NCI-H446 treated with DMSO at 0.1 percent for 48 hours (cell line): ENCODE measurements around the gene PAXIP1.

Experiments used
- DNase-seq: peaks from one replicate; lab custom pipeline; 2025; lab: John Stamatoyannopoulos, UW

The PAXIP1 gene

DNA sequence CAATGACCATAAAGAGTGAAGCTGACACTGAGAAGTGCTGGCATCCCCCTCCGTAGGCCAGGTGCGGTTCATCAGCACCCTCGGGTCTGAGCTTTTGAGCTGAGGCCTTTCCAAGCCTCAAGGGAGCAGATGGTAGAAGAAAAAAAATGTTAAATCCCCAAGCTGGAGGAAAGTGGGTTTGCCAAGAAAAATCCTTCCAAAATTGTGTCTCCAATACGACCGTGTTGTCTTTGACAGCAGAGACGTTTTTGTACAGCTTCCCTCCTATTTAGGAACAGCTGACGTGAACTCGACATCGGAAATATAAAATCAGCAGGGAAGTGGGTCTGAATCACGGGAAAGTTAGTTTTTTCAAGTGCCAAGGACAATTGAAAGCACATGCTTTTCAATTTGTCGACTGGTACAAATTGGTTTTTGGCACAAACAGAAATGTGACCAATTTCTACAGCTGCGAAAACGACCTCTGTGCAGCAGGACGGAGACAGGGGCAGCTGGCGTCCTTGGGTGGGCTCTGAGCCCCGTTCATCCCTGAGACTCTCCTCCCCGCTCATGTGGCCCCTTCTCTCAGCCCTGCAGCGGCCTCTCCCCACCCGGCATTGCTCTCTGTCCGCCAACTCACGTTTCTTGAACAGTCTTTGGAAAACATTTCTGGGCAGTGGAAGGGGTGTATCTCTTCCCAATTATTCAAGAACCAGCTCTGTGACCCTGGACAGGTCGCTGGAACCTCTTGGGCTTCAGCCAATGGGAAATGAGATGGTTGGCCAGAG, 89.9 kb downstream of the PAXIP1 start:
- DNase-seq = no peak

DNA sequence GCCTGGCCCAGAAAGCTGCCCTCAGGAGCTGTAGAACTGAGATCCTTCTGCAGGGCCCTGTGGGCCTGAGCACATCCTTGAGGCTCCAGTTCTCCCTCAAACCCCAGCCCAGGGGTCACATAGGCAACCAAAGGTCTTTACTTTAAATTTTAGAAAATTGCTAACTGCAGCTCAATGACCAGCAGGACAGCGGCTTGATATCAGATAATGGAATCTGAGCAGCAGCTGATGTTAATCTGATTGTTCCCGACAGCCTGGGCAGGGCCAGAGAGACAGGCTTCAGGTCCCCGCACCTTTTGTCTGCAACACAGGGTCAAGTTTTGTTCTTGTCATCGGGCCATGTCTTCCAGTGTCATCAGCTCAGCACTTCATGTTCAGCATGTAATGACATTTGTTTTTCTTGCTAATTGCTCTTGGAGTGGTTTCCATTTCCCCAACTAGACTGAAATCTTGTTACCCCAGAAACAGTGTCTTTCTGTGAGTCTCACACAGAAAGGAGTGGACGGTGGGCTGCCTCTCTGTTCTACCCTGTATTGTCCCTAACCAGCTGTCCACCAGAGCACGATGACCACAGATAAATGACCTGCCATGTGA, 91.0 kb downstream of the PAXIP1 start:
- DNase-seq = no peak

DNA sequence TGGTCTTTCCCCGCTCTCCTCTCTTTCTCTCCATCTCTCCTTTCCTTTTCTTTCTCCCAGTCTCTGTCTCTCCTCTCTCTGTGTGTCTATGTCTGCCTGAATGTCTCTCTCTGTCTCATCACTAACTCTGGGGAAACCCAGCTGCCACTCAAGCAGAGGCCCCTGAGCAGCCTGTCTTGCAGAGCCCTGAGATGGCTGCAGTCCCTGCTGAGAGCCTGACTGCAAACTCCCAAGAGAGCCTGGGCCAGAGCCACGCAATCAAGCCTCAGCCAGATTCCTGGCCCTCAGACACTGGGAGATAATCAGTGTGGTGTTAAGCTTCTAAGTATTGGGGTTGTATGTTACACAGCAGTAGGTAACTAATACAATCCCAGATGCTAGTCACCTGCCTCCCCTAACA, 91.5 kb downstream of the PAXIP1 start:
- DNase-seq = no peak

DNA sequence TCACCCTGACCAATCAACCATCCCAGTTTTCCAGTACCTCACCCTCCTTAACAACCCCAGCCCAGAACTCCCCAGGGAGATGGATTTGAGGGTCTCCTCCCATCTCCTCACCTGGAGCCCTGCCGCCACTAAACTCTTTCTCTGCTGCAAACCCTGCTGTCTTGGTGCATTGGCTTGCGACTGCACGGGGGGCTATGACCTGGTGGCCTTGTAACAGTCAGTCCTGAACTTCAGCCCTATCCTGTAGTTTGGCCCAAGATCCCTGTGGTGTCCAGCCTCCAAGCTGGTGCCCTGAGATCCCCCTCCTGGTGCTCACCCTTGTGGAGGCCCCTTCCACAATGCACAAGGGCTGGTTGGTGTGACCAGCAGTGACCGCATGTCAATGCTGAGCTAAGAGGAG, 91.9 kb downstream of the PAXIP1 start:
- DNase-seq = no peak

DNA sequence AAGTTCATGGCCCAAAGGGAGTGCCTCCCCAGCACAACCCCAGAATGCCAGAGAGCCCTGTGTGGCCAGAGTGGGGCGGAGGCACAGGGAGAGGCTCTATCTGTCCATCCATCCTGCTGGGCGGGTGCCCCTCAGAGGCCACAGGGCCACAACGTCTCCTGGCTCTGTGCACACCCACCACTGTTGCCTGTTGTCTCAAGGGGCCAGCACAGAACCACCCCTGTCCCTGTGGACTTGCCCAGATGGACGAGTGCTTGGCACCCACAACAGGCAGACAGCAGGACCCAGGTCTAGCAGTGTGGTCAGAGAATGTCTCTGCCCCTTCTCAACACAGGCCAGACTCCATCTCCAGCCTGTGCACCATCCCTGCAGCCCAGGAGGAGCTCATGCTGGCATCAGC, 92.8 kb downstream of the PAXIP1 start:
- DNase-seq = no peak

DNA sequence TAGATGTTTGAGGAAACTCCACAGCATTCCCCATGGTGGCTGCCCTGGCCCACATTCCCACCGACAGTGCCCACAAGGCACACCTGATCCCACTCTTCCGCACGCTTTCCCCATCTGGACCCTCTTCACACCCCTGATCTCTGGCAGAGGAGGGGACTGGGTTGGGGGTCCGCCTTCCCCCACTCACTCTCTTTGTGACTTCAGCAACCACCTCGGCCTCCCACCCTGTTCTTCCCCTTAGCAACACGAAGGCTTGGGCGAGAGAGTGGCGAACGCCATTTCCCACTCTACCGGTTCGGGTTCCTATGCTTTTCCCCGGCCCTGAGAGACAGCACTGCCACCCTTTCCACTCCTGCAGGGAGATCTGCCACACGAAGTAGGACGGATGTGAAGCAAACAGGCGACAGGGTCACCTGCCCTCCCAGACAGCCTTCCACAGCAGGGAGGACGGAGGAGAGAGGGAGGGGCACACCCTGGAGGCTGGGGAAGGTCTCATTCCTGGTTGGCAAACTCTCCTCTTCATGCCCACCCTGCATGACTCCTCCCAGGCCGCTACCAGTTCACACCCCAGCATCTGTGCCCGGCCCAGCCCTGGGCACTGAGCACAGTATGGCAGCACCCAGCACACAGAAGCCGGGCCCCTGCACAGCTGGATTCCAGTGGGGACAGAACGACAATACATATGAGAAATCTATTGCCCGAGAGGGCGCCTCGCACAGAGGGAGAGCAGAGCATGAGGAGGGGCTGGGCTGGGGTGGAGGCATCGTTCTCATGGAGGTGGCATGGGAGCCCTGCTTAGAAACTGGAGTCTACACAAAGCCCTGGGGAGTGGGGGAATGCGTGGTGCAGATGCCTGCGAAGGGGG, 93.5 kb downstream of the PAXIP1 start:
- no peak for DNase-seq

DNA sequence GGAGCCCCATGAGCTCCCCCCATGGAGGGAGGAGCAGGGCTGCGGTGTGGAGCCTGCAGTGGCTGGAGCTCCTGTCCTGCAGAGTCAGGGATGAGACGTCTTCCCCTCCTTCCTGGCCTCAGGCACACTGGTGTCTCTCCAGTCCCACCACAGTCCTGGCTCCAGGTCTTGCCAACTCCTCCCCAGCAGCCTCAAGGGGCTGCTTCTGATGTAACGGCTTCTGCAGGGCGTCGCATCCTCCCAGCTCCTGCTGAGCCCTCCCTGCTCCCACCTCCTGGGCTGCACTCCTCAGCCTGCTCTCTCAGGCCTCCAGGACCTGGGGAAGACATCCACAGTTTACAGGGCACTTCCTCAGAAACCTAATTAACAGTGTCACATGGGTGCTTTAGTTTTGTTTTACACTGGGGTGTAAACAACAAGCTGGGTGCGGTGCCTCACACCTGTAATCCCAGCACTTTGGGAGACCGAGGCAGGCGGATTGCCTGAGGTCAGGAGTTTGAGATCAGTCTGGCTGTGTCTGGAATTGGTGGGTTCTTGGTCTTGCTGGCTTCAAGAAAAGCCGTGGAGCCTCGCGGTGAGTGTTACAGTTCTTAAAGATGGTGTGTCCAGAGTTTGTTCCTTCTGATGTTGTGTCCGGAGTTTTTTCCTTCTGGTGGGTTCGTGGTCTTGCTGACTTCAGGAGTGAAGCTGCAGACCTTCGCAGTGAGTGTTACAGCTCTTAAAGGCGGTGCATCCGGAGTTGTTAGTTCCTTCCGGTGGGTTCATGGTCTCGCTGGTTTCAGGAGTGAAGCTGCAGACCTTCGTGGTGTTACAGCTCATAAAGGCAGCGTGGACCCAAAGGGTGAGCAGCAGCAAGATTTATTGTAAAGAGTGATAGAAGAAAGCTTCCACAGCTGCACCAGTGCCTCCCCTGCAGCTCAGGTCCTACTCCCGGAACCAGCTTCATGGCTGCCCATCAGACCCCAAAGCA, 95.0 kb downstream of the PAXIP1 start:
- DNase-seq = no peak

DNA sequence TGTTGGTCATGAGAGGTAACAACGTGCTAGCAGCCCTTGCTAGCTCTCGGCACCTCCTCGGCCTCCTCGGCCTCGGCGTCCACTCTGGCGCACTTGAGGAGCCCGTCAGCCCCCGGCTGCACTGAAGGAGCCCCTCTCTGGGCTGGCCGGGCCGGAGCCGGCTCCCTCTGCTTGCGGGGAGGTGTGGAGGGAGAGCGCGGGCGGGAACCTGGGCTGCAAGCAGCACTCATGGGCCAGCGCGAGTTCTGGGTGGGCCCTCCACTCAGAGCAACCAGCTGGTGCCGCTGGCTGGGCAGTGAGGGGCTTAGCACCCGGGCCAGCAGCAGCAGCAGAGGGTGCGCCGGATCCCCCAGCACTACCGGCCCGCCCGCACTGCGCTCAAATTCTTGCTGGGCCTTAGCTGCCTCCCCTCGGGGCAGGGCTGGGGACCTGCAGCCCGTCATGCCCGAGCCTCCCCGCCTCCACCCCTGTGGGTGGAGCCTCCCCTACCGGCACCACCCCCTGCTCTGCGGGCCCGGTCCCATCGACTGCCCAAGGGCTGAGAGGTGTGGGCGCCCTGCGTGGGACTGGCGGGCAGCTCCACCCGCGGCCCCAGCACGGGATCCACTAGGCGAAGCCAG, 96.1 kb downstream of the PAXIP1 start:
- no peak for DNase-seq

DNA sequence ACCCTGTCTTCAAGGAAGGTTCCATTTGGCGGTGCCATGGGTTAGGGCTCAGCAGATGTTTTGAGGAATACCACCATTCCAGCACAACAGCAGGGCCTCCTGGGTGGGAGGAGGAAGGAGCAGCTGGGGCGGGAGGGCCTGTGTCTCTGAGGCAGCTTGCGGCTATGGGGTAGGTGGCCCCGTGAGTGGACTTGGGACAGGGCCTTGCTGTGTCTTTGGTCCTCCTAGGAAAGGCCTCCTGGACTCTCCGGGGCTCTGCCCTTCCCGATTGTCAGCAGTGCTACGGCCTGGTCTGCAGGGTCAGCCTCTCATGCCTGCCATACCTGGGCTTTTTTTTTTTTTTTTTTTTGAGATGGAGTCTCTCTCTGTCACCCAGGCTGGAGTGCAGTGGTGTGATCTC, 96.7 kb downstream of the PAXIP1 start:
- DNase-seq = no peak

DNA sequence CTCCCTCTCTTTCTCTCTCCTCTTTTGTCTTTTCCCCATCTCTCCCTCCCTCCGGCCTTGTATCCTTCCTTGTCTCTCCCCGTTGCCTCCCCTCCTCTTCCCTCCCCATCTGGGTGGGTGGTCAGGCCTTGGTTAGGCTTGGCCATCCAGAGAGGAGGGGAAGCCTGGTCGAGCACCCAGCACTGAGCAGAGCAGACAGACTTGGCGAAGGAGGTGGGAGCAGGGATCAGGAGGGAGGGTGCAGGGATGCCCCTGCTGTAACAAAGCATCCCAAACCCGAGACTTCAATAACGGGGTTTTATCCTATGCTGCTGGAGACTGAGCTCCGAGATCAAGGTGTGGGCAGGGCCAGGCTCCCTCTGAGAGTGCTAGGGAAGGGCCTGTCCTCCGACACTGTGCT, 97.3 kb downstream of the PAXIP1 start:
- DNase-seq = no peak

DNA sequence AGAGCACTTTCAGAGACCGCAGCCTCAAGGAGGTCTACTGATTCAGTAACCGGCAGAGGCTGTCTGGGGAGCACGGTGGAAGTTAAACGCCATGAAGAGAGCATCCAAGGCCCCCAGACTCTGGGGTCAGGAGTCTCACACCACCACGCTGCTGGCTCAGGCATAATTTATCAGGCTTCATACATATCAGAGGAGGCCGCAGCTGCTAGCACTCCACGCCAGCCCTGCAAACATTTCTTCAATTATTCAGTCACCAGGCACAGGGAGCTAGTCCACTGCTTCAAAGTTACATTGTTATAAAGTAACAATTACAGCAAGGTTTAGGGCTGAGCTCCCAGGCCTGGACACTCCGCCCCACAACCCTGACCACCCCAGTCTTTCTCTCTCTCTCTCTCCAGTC, 97.8 kb downstream of the PAXIP1 start:
- DNase-seq = no peak

DNA sequence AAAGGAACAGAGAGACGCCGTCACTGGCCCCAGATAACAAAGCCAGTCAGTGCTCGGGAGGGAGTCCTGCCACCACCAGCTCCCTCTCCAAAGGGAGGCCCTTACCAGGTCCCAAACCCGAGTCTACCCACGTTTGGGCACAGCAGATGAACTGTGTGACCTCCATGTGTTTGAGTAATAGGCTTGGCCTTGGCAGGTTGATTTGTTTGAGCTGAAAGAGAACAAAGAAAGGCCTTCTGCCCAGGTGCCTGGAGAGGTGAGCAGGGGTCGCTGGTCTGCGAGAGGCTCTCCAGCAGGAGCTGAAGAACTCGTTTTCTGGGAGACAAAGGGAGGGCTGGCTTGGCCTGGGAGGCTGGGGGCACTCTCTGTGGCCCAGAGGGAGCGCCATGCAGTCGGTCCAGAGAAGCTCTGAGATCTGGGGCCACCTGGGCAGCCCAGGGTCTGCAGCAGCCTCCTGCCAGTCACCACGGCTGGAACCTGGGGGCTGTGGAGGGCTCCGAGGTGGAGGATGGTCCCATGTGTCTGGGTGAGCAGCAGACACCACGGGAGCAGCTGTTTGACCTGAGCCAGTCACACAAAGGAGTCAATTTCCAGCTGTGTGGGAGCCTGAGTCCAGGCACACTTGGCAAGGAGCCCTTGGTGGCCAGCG, 99.7 kb downstream of the PAXIP1 start:
- no peak for DNase-seq

DNA sequence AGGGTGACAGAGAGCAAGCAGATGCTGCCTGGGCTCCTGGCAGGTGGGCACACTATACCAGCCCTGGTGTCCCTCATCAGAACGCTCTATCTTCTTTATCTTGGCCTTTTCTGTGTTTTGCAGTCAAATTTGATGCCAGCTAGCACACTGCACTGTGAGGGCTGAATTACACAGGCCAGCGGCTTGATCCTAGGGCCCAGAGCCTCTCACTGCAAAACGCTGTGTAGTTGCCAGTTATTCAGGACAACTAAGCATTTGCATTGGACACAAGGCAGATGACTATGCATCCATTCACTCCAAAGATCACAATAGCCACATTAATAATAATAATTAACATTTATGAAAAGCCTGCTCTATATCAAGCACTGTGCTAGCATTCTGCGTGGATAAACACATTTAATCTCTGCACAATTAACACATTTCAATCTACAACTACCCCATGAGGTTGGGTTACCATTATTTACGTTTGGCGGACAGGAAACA, 100.3 kb downstream of the PAXIP1 start:
- no peak for DNase-seq

DNA sequence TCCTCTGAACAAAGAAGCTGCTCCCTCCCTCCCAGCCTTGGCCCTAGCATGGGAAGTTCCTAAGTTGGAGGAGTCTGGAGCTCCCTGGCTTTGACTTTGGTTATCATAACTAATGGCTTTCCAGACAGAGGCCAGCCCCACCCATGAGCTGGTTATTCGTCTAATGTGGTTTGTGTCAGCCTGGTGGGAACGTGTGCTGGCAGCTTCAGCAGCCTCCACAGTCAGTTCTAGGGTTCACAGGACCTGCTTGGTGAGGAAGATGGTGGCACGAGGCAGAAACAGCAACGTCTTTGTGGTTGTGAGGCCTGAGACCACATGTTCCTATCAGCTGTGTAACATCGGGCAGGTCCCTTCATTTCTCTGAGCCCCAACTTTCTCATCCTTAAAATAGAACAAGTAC, 103.1 kb downstream of the PAXIP1 start:
- DNase-seq = no peak

DNA sequence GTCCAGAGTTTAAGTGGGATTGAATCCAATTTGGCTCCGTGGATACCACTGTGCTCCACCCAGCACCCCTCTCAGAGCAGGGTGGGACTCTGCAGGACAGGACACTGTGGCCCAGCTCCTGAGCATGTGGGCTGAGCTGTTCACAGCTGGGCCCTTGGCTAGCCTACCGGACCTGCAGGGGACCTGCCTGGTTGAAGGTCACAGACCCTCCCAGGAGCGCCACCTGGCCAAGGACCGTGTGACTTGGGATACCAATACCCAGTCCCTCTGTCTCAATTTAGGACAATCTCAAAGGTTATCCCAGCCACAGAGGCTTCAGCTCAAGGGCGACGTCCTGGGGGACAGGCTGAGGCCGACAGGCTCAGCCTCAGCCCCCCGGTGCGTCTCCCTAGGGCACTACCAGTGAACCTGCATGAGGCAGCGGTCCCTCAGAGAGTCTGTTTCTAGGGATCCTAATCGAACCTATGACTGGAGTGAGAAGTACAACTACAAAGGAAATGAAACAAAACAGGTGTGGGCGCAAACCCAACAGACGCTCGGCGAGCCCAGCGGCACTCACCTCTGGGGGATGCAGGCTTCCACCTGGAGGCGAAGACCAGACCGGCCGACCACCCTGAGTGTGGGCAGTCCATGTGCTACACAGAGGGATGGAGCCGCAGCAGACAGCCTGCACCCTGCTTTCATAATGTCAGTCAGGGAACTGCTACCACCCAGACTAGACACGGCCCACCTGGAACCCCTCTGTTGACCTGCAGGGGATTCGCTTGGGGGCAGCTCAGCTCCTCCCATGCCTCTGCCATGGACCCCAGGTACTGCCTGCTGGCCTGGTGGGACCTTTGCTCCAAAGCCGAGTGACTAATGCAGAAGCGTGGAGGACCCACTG, 103.7 kb downstream of the PAXIP1 start:
- DNase-seq = no peak

DNA sequence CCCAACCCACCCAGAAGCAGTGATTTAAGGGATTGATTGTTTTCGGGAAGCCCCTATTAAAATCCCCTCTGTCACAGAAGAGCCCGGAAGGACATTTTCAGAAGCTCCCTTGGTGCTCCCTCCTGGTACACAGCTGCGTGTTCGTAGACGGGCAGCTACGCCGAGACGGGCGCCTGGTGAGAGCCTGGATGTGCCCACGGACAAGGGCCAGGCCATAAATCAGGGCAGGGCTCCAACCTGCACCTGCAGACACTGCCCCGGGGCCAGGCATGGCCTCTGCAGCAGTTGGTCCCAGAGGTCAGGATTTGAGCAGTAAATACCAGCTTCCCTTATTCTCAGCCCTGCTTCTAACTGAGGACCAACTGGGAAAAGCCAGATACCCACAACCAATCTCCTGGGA, 106.8 kb downstream of the PAXIP1 start:
- no peak for DNase-seq
